ENCODE results near the gene CDSN.
A peak's percentile ranks its signal among the peaks of the same experiment; 100 is the strongest.
"Not testable (repeated sequence)": the region's sequence is repeated elsewhere in the genome, so short reads cannot be mapped to it uniquely, and the experiment has no call there.

The CDSN gene

GRCh38 chr6:31074401-31074800 is 45.8 kb downstream of the CDSN start:
- H3K9ac ChIP-seq (ENCODE audit: low read depth, low read length, poor library complexity, severe bottlenecking), result no peak overlapping the region
- no peak overlapping the region for H3K4me3 ChIP-seq (ENCODE audit: low read length, poor library complexity, severe bottlenecking)
- no peaks in the 10 kb centered on the region for H3K27me3 ChIP-seq (ENCODE audit: insufficient read depth, low read length, poor library complexity, severe bottlenecking)
- H2AFZ ChIP-seq (ENCODE audit: low read length), result no peak overlapping the region
- H4K20me1 ChIP-seq (ENCODE audit: insufficient read depth, low read length, poor library complexity, severe bottlenecking), result no peaks in the 10 kb centered on the region
- H3K9me3 ChIP-seq (ENCODE audit: insufficient read depth, low read depth, low read length), result no peaks in the 10 kb centered on the region
- no peaks in the 10 kb centered on the region for H3F3A ChIP-seq (ENCODE audit: low read depth)
- peaks cover under 1% of the 10 kb centered on the region for H3K4me1 ChIP-seq (ENCODE audit: insufficient read depth, low read length, poor library complexity, severe bottlenecking)
- TF ChIP-seq CTCF (conservative IDR thresholded peaks at IDR 0.05; ENCODE audit: low read length) (no peak), EZH2phosphoT487 (IDR thresholded peaks at IDR 0.05; ENCODE audit: borderline replicate concordance) (no peak)
- no peak overlapping the region for H3K4me2 ChIP-seq (ENCODE audit: low read depth, low read length, poor library complexity, severe bottlenecking)
- H3K9me2 ChIP-seq (replicated peaks; ENCODE audit: low read depth, low read length), result no peaks in the 10 kb centered on the region
- no peaks in the 10 kb centered on the region for H3K79me2 ChIP-seq (ENCODE audit: insufficient read depth, low read length)
- H3K36me3 ChIP-seq (ENCODE audit: insufficient read depth, low read length), result no peaks in the 10 kb centered on the region

DNA sequence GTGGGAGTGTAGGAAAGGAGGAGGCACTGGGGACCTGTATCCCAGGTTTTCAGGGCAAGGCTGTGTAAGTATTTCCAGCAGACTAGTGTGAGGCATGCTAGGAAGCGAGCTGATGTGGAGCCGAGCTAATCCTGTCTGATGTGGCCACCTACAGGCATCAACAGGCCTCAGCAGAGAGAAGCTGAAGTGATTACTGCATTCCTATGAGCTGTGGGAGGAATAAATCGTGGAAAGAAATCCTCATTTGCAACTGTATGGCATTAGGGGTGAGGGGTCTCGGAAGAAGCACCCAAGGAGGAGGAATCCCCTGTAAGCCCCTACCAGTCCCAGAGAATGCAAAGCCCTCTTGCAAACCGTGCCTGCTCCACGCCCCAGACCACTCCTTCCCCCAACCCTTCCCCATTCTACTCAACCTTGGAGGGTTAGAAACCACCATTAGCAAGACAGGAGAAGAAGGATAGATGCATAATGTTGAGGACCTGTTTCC is 49.5 kb downstream of the CDSN start:
- no peaks in the 10 kb centered on the region for H3K9me3 ChIP-seq (ENCODE audit: insufficient read depth, low read depth, low read length)
- H2AFZ ChIP-seq (ENCODE audit: low read length), result peak overlapping the region; percentile 29; the same call in 1 of the 2 replicates
- H3K4me3 ChIP-seq (ENCODE audit: low read length, poor library complexity, severe bottlenecking), result no peak overlapping the region

GRCh38 chr6:31068669-31069340 is 51.4 kb downstream of the CDSN start:
- no peaks in the 10 kb centered on the region for H3K4me1 ChIP-seq (ENCODE audit: insufficient read depth, low read length, poor library complexity, severe bottlenecking)
- no peak overlapping the region for H3K9ac ChIP-seq (ENCODE audit: low read depth, low read length, poor library complexity, severe bottlenecking)
- H3K79me2 ChIP-seq (ENCODE audit: insufficient read depth, low read length), result no peaks in the 10 kb centered on the region
- H3K9me3 ChIP-seq (ENCODE audit: insufficient read depth, low read depth, low read length), result no peaks in the 10 kb centered on the region
- no peaks in the 10 kb centered on the region for H3K36me3 ChIP-seq (ENCODE audit: insufficient read depth, low read length)
- no peak overlapping the region for H2AFZ ChIP-seq (ENCODE audit: low read length)
- H3K27me3 ChIP-seq (ENCODE audit: insufficient read depth, low read length, poor library complexity, severe bottlenecking), result no peaks in the 10 kb centered on the region
- H3K4me3 ChIP-seq (ENCODE audit: low read length, poor library complexity, severe bottlenecking), result no peak overlapping the region
- H4K20me1 ChIP-seq (ENCODE audit: insufficient read depth, low read length, poor library complexity, severe bottlenecking), result no peaks in the 10 kb centered on the region
- TF ChIP-seq EZH2phosphoT487 (IDR thresholded peaks at IDR 0.05; ENCODE audit: borderline replicate concordance) (no peak), CTCF (conservative IDR thresholded peaks at IDR 0.05; ENCODE audit: low read length) (peak; percentile 94)
- no peaks in the 10 kb centered on the region for H3F3A ChIP-seq (ENCODE audit: low read depth)
- no peak overlapping the region for H3K4me2 ChIP-seq (ENCODE audit: low read depth, low read length, poor library complexity, severe bottlenecking)
- H3K9me2 ChIP-seq (replicated peaks; ENCODE audit: low read depth, low read length), result no peaks in the 10 kb centered on the region

More for the DNA sequence above, 49.5 kb downstream of the CDSN start:
- Histone ChIP-seq H3K4me2 (ENCODE audit: low read depth, low read length, poor library complexity, severe bottlenecking) (no peak overlapping the region), H3K9ac (ENCODE audit: low read depth, low read length, poor library complexity, severe bottlenecking) (no peak overlapping the region), H3F3A (ENCODE audit: low read depth) (no peaks in the 10 kb centered on the region), H4K20me1 (ENCODE audit: insufficient read depth, low read length, poor library complexity, severe bottlenecking) (no peaks in the 10 kb centered on the region), H3K9me2 (replicated peaks; ENCODE audit: low read depth, low read length) (no peaks in the 10 kb centered on the region), H3K4me1 (ENCODE audit: insufficient read depth, low read length, poor library complexity, severe bottlenecking) (no peaks in the 10 kb centered on the region), H3K79me2 (ENCODE audit: insufficient read depth, low read length) (no peaks in the 10 kb centered on the region), H3K36me3 (ENCODE audit: insufficient read depth, low read length) (no peaks in the 10 kb centered on the region), H3K27me3 (ENCODE audit: insufficient read depth, low read length, poor library complexity, severe bottlenecking) (no peaks in the 10 kb centered on the region)
- TF ChIP-seq EZH2phosphoT487 (IDR thresholded peaks at IDR 0.05; ENCODE audit: borderline replicate concordance) (no peak), CTCF (conservative IDR thresholded peaks at IDR 0.05; ENCODE audit: low read length) (peak; percentile 53)

- H3K4me3 ChIP-seq (ENCODE audit: low read length, poor library complexity, severe bottlenecking); H3K27me3 ChIP-seq (ENCODE audit: insufficient read depth, low read length, poor library complexity, severe bottlenecking); H3K4me2 ChIP-seq (ENCODE audit: low read depth, low read length, poor library complexity, severe bottlenecking); H3K4me1 ChIP-seq (ENCODE audit: insufficient read depth, low read length, poor library complexity, severe bottlenecking); H2AFZ ChIP-seq (ENCODE audit: low read length); H3K36me3 ChIP-seq (ENCODE audit: insufficient read depth, low read length); H3K9ac ChIP-seq (ENCODE audit: low read depth, low read length, poor library complexity, severe bottlenecking); H3K79me2 ChIP-seq (ENCODE audit: insufficient read depth, low read length); H3K9me3 ChIP-seq (ENCODE audit: insufficient read depth, low read depth, low read length); H3K9me2 ChIP-seq (replicated peaks; ENCODE audit: low read depth, low read length); H3F3A ChIP-seq (ENCODE audit: low read depth); H4K20me1 ChIP-seq (ENCODE audit: insufficient read depth, low read length, poor library complexity, severe bottlenecking): not testable (repeated sequence)
Measured at GRCh38 chr6:31067891-31068668, 52.2 kb downstream of the CDSN start.

DNA sequence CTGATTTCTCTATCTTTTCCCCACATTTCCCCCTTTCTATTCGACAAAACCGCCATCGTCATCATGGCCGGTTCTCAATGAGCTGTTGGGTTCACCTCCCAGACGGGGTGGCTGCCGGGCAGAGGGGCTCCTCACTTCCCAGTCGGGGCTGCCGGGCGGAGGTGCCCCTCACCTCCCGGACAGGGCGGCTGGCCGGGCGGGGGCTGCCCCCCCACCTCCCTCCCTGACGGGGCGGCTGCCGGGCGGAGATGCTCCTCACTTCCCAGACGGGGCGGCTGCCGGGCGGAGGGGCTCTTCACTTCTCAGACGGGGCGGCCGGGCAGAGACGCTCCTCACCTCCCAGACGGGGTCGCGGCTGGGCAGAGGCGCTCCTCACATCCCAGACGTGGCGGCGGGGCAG is 53.2 kb downstream of the CDSN start:
- H3K4me3 ChIP-seq (ENCODE audit: low read length, poor library complexity, severe bottlenecking); H2AFZ ChIP-seq (ENCODE audit: low read length); H4K20me1 ChIP-seq (ENCODE audit: insufficient read depth, low read length, poor library complexity, severe bottlenecking); H3K4me2 ChIP-seq (ENCODE audit: low read depth, low read length, poor library complexity, severe bottlenecking); H3K9ac ChIP-seq (ENCODE audit: low read depth, low read length, poor library complexity, severe bottlenecking); H3K36me3 ChIP-seq (ENCODE audit: insufficient read depth, low read length); H3K4me1 ChIP-seq (ENCODE audit: insufficient read depth, low read length, poor library complexity, severe bottlenecking); H3K79me2 ChIP-seq (ENCODE audit: insufficient read depth, low read length); H3K9me3 ChIP-seq (ENCODE audit: insufficient read depth, low read depth, low read length); H3K27me3 ChIP-seq (ENCODE audit: insufficient read depth, low read length, poor library complexity, severe bottlenecking); H3F3A ChIP-seq (ENCODE audit: low read depth); H3K9me2 ChIP-seq (replicated peaks; ENCODE audit: low read depth, low read length): not testable (repeated sequence)

All from Loucy (cell line).